B cell (primary cell): Measurements from ENCODE around the gene WDR38. TPM values are rescaled to one million over a fixed set of nuclear protein-coding genes. Genes with fewer than 3 reads are reported as not detected.

Experiments
- ATAC-seq: fragments of 200-7000 bp; cut with Tn5 transposase; one replicate; pipeline ENCODE4 v1.10.0; 2021; ENCODE audit warnings: low read depth, mild to moderate bottlenecking, moderate number of reproducible peaks, moderate library complexity
- CTCF ChIA-PET: fragments of 350-600 bp; sonication (Branson Sonifier 250); formaldehyde crosslinking; loops from one replicate; lab custom pipeline; 2021; ENCODE audit warnings: antibody characterized with exemption, inconsistent platforms; lab: Charles Lee
- POLR2A ChIA-PET: fragments of 350-600 bp; sonication (Branson Sonifier 250); formaldehyde crosslinking; loops from one replicate; lab custom pipeline; 2021; ENCODE audit warnings: antibody characterized with exemption; lab: Charles Lee
- DNase-seq: peaks from one replicate; pipeline ENCODE4 v3.0.0; 2013
- H2AFZ ChIP-seq: 2 replicates; pipeline ENCODE4 v1.6.1; 2012; ENCODE audit warnings: mild to moderate bottlenecking, low read depth, low read length; ENCODE audit not compliant: insufficient read depth, poor library complexity, severe bottlenecking
- H3K27ac ChIP-seq, 2 donors: 1 replicate in 1 of 2; 2 replicates in 1 of 2; pipeline ENCODE4 v1.5.1; 2012 to 2013; ENCODE audit warnings: low read length in 2 of 2, mild to moderate bottlenecking in 2 of 2, moderate library complexity in 1 of 2
- H3K27me3 ChIP-seq, 4 experiments: fragments of 200-600 bp in 1 of 4; sonication (generic) in 1 of 4; replicated peaks in 1 of 4; 1 replicate in 2 of 4; 2 replicates in 2 of 4; pipeline versions ENCODE4 v1.6.1 to v1.7.0; 2013 to 2016; ENCODE audit warnings: low read length in 3 of 4, mild to moderate bottlenecking in 2 of 4, mixed read lengths in 1 of 4, moderate library complexity in 1 of 4; ENCODE audit not compliant: insufficient read depth in 4 of 4, control insufficient read depth in 3 of 4; ENCODE audit errors: control extremely low read depth in 1 of 4
- H3K36me3 ChIP-seq, 2 experiments: replicated peaks in 1 of 2; 1 replicate in 1 of 2; 2 replicates in 1 of 2; pipeline versions ENCODE4 v1.6.1 to v1.7.1; 2013; ENCODE audit warnings: low read length in 1 of 2; ENCODE audit not compliant: insufficient read depth in 2 of 2, control insufficient read depth in 1 of 2; ENCODE audit errors: control extremely low read depth in 1 of 2, extremely low read depth in 1 of 2
- H3K4me1 ChIP-seq, 2 donors: fragments of 200-600 bp in 1 of 2; sonication (generic) in 1 of 2; 1 replicate in 1 of 2; 2 replicates in 1 of 2; pipeline versions ENCODE4 v1.5.1 to v1.6.1; 2013 to 2017; ENCODE audit warnings: low read length in 2 of 2; ENCODE audit not compliant: control insufficient read depth in 2 of 2, insufficient read depth in 2 of 2
- H3K4me2 ChIP-seq: replicated peaks from 2 replicates; pipeline ENCODE3; 2012; ENCODE audit warnings: mild to moderate bottlenecking, low read depth, low read length; ENCODE audit not compliant: poor library complexity, severe bottlenecking
- H3K4me3 ChIP-seq, 5 experiments: fragments of 200-600 bp in 1 of 5; sonication (generic) in 1 of 5; 1 replicate in 3 of 5; 2 replicates in 2 of 5; pipeline versions ENCODE4 v1.5.1 to v1.7.0; 2011 to 2016; ENCODE audit warnings: low read length in 4 of 5, mild to moderate bottlenecking in 4 of 5, low read depth in 2 of 5, control low read depth in 1 of 5, moderate library complexity in 1 of 5; ENCODE audit not compliant: insufficient read depth in 1 of 5; ENCODE audit errors: control extremely low read depth in 1 of 5, extremely low read depth in 1 of 5
- H3K79me2 ChIP-seq: fragments of 200-600 bp; sonication (generic); one replicate; pipeline ENCODE4 v1.6.0; 2016; ENCODE audit warnings: low read length; ENCODE audit not compliant: control insufficient read depth, insufficient read depth
- H3K9ac ChIP-seq: fragments of 200-600 bp; sonication (generic); 2 replicates; pipeline ENCODE4 v1.6.1; 2017; ENCODE audit warnings: mild to moderate bottlenecking, low read length, moderate library complexity
- H3K9me3 ChIP-seq, 3 donors: one replicate each; pipeline versions ENCODE4 v1.6.1 to v1.7.1; 2013; ENCODE audit warnings: low read length in 2 of 3; ENCODE audit not compliant: control insufficient read depth in 2 of 3, insufficient read depth in 1 of 3; ENCODE audit errors: control extremely low read depth in 1 of 3
- H4K20me1 ChIP-seq: 2 replicates; pipeline ENCODE4 v1.6.0; 2012; ENCODE audit warnings: mild to moderate bottlenecking, low read length; ENCODE audit not compliant: insufficient read depth, control insufficient read depth, poor library complexity, severe bottlenecking
- H3K27ac Mint-ChIP-seq: one replicate; pipeline ENCODE4 v1.8.0; 2021; ENCODE audit warnings: mixed read lengths
- H3K27me3 Mint-ChIP-seq: one replicate; pipeline ENCODE4 v1.8.0; 2021; ENCODE audit warnings: mixed read lengths
- H3K4me1 Mint-ChIP-seq: one replicate; pipeline ENCODE4 v1.8.0; 2021; ENCODE audit warnings: mixed read lengths
- H3K4me3 Mint-ChIP-seq: one replicate; pipeline ENCODE4 v1.8.0; 2021; ENCODE audit warnings: mixed read lengths
- H3K9me3 Mint-ChIP-seq: one replicate; pipeline ENCODE4 v1.8.0; 2022; ENCODE audit warnings: mixed read lengths; ENCODE audit not compliant: insufficient read depth
- CTCF ChIP-seq: fragments of 200-600 bp; IDR thresholded peaks from one replicate; pipeline ENCODE4 v1.8.0; 2022; ENCODE audit warnings: antibody characterized with exemption, mild to moderate bottlenecking
- EZH2 ChIP-seq: IDR thresholded peaks from 2 replicates; pipeline ENCODE4 v1.6.1; 2012; ENCODE audit warnings: borderline replicate concordance, low read depth, mild to moderate bottlenecking, moderate library complexity, low read length; ENCODE audit not compliant: insufficient read depth, poor library complexity, severe bottlenecking
- WGBS: methylation state at CpG from one replicate; pipeline ENCODE4 v1.1.5; 2013; ENCODE audit warnings: missing lambda C conversion rate; ENCODE audit not compliant: insufficient coverage; 5-methylcytosine and 5-hydroxymethylcytosine counted together
- intact Hi-C: fragments of 100-400 bp; cut with micrococcal nuclease; formaldehyde crosslinking; loops from one replicate; pipeline ENCODE4 v1.10.0; 2022
- polyA plus RNA-seq: library from polyadenylated mRNA; depleted of rRNA; stranded (reverse); fragments of >200 nt; gene quantifications from 2 replicates; pipeline ENCODE4 v1.2.3, GENCODE V29; 2012
- total RNA-seq, 2 donors: library from RNA; stranded (reverse); fragments of 120-200 nt in 1 of 2; gene quantifications; 1 replicate in 1 of 2; 2 replicates in 1 of 2; pipeline versions ENCODE4 v1.2.3 to v1.2.4, GENCODE V29; 2013 to 2022

Gene WDR38
- total and polyA plus RNA-seq, 2 donors (not counting 1 experiment from before 2014, with no cell fraction given), result not detected

GRCh38 chr9:124853605-124854143 lies 414 bp downstream of the WDR38 start:
- DNase-seq (no peak), ATAC-seq (no peak)
- ChIA-PET CTCF (interaction anchor here (0.6 to 9.8 kb wide), 23 partner anchors 10 to 1951 kb away, joined by 3 to 345 read pairs (median 5); partner anchors contain the start of genes ARPC5L, NR6A1, OLFML2A and RPL35), POLR2A (interaction anchor here (0.5 to 1.9 kb wide), 5 partner anchors 8 to 310 kb away, joined by 3 to 5 read pairs (median 3); partner anchors contain the start of genes ARPC5L and RPL35)
- H3K4me2 ChIP-seq, result peak overlapping the region; percentile 85
- H3K4me1 Mint-ChIP-seq, result peaks cover 8% of the 10 kb centered on the region
- WGBS, result 64% methylated on average over 11 of the region's 11 CpGs
- peak overlapping the region; percentile 78 for H2AFZ ChIP-seq
- H3K27me3 ChIP-seq, result no peaks in the 10 kb centered on the region
- peak overlapping the region; percentile 58 for H3K9ac ChIP-seq
- peak overlapping the region in 3 of 5 experiments; percentile 33 to 55 (median 43) for H3K4me3 ChIP-seq
- H3K9me3 Mint-ChIP-seq, result no peaks in the 10 kb centered on the region
- H3K36me3 ChIP-seq, result peaks cover 0 to 19% of the 10 kb centered on the region in 2 experiments
- H3K79me2 ChIP-seq, result no peaks in the 10 kb centered on the region
- peaks cover 11% of the 10 kb centered on the region for H4K20me1 ChIP-seq
- TF ChIP-seq CTCF, result no peak
- TF ChIP-seq EZH2, result no peak
- H3K9me3 ChIP-seq, result no peaks in the 10 kb centered on the region
- H3K27me3 Mint-ChIP-seq, result no peaks in the 10 kb centered on the region
- intact Hi-C loops, result loop anchor here (1.0 to 5.0 kb wide), 6 partner anchors 8 to 519 kb away; partner anchors contain the start of gene RPL35
- H3K27ac ChIP-seq, result peak overlapping the region in 1 of 2 donors; percentile 74
- peaks cover 7 to 9% of the 10 kb centered on the region in 2 donors for H3K4me1 ChIP-seq
- H3K4me3 Mint-ChIP-seq, result peak overlapping the region; percentile 88
- H3K27ac Mint-ChIP-seq, result peak overlapping the region; percentile 15

- Histone ChIP-seq H3K4me2 (no peak overlapping the region), H3K9ac (no peak overlapping the region), H3K4me1 (peaks cover 7 to 9% of the 10 kb centered on the region in 2 donors), H3K4me3 (no peak overlapping the region), H3K79me2 (no peaks in the 10 kb centered on the region), H3K27me3 (no peaks in the 10 kb centered on the region), H3K27ac (peak overlapping the region in 1 of 2 donors; percentile 74), H4K20me1 (peaks cover 16% of the 10 kb centered on the region), H3K9me3 (no peaks in the 10 kb centered on the region), H3K36me3 (peaks cover 0 to 24% of the 10 kb centered on the region in 2 experiments), H2AFZ (peak overlapping the region; percentile 78)
- ChIA-PET CTCF (interaction anchor here (1.0 to 9.8 kb wide), 11 partner anchors 9 to 111 kb away, joined by 4 to 345 read pairs (median 8); partner anchors contain the start of genes ARPC5L, NR6A1, OLFML2A and RPL35), POLR2A (interaction anchor here (1.3 to 1.9 kb wide), 4 partner anchors 7 to 82 kb away, joined by 3 to 5 read pairs (median 3); partner anchors contain the start of genes ARPC5L and RPL35)
- Mint-ChIP-seq H3K4me3 (peak overlapping the region; percentile 45), H3K27ac (peak overlapping the region; percentile 53), H3K4me1 (peaks cover 8% of the 10 kb centered on the region), H3K27me3 (no peaks in the 10 kb centered on the region), H3K9me3 (no peaks in the 10 kb centered on the region)
- ATAC-seq, result no peak
- no peak for TF ChIP-seq CTCF
- TF ChIP-seq EZH2, result no peak
- intact Hi-C loops, result loop anchor here (5.0 kb wide), 2 partner anchors 38 to 518 kb away; no protein-coding TSS in a partner anchor
- 93% methylated on average over 5 of the region's 8 CpGs for WGBS
- peak; percentile 26 for DNase-seq
Measured at GRCh38 chr9:124854161-124854560, 901 bp downstream of the WDR38 start.
